ENCODE results near the gene SHISAL2A. TPM values are rescaled to one million over a fixed set of nuclear protein-coding genes. Genes with fewer than 3 reads are reported as not detected.

The SHISAL2A gene
- polyA plus RNA-seq, 1 donor from 2014 or later, result not detected

GRCh38 chr1:52660807-52661206 lies 27.8 kb downstream of the SHISAL2A start:
- H3K4me3 ChIP-seq (ENCODE audit: low read length), result peak overlapping the region; percentile 22
- TF ChIP-seq POLR2AphosphoS5 (IDR thresholded peaks at IDR 0.05) (no peak), RAD21 (conservative IDR thresholded peaks at IDR 0.05) (no peak), MXI1 (conservative IDR thresholded peaks at IDR 0.05; ENCODE audit: poor library complexity, severe bottlenecking) (no peak), EZH2 (IDR thresholded peaks at IDR 0.05; ENCODE audit: borderline replicate concordance, insufficient read depth, low read length, poor library complexity, severe bottlenecking) (no peak), CTCF (IDR thresholded peaks at IDR 0.05; ENCODE audit: poor library complexity, severe bottlenecking) (no peak), EP300 (conservative IDR thresholded peaks at IDR 0.05; ENCODE audit: poor library complexity, severe bottlenecking) (no peak), TAF1 (IDR thresholded peaks at IDR 0.05; ENCODE audit: low read depth) (no peak), REST (IDR thresholded peaks at IDR 0.05; ENCODE audit: borderline replicate concordance) (no peak), SMC3 (conservative IDR thresholded peaks at IDR 0.05; ENCODE audit: poor library complexity) (no peak)
- no peaks in the 10 kb centered on the region for H3K9me2 ChIP-seq (ENCODE audit: insufficient read depth, low read length)
- peaks cover 15% of the 10 kb centered on the region for H3F3A ChIP-seq (ENCODE audit: insufficient read depth, low read length, poor library complexity, severe bottlenecking)
- no peaks in the 10 kb centered on the region for H3K9me3 ChIP-seq (ENCODE audit: low read length)
- no peak overlapping the region for H3K4me2 ChIP-seq (ENCODE audit: low read length)
- H2AFZ ChIP-seq (ENCODE audit: low read depth, low read length), result no peak overlapping the region
- no peaks in the 10 kb centered on the region for H3K27me3 ChIP-seq (ENCODE audit: insufficient read depth, low read depth, low read length)
- H3K36me3 ChIP-seq (ENCODE audit: insufficient read depth, low read length), result no peaks in the 10 kb centered on the region
- peak overlapping the region; percentile 98 for H3K27ac ChIP-seq (ENCODE audit: low read length)
- H3K79me2 ChIP-seq (replicated peaks; ENCODE audit: insufficient read depth, low read length), result no peaks in the 10 kb centered on the region
- H3K9ac ChIP-seq (ENCODE audit: low read length), result peak overlapping the region; percentile 51
- H4K20me1 ChIP-seq (ENCODE audit: insufficient read depth), result no peaks in the 10 kb centered on the region

GRCh38 chr1:52662645-52663313 lies 29.8 kb downstream of the SHISAL2A start:
- peaks cover 15% of the 10 kb centered on the region for H3F3A ChIP-seq (ENCODE audit: insufficient read depth, low read length, poor library complexity, severe bottlenecking)
- peak overlapping the region; percentile 55 for H3K4me3 ChIP-seq (ENCODE audit: low read length)
- H3K9me2 ChIP-seq (ENCODE audit: insufficient read depth, low read length), result no peaks in the 10 kb centered on the region
- peak; percentile 94 for TF ChIP-seq REST (IDR thresholded peaks at IDR 0.05; ENCODE audit: borderline replicate concordance)
- peak; percentile 56 for TF ChIP-seq SMC3 (conservative IDR thresholded peaks at IDR 0.05; ENCODE audit: poor library complexity)
- peak; percentile 57 for TF ChIP-seq RAD21 (conservative IDR thresholded peaks at IDR 0.05)
- TF ChIP-seq MXI1 (conservative IDR thresholded peaks at IDR 0.05; ENCODE audit: poor library complexity, severe bottlenecking), result no peak
- no peak for TF ChIP-seq EZH2 (IDR thresholded peaks at IDR 0.05; ENCODE audit: borderline replicate concordance, insufficient read depth, low read length, poor library complexity, severe bottlenecking)
- no peak for TF ChIP-seq CTCF (IDR thresholded peaks at IDR 0.05; ENCODE audit: poor library complexity, severe bottlenecking)
- peak; percentile 65 for TF ChIP-seq EP300 (conservative IDR thresholded peaks at IDR 0.05; ENCODE audit: poor library complexity, severe bottlenecking)
- peak; percentile 76 for TF ChIP-seq POLR2AphosphoS5 (IDR thresholded peaks at IDR 0.05)
- no peaks in the 10 kb centered on the region for H4K20me1 ChIP-seq (ENCODE audit: insufficient read depth)
- peak overlapping the region; percentile 77 for H3K9ac ChIP-seq (ENCODE audit: low read length)
- H3K27ac ChIP-seq (ENCODE audit: low read length), result peak overlapping the region; percentile 98
- peak overlapping the region; percentile 61 for H2AFZ ChIP-seq (ENCODE audit: low read depth, low read length)
- H3K4me2 ChIP-seq (ENCODE audit: low read length), result peak overlapping the region; percentile 57
- H3K36me3 ChIP-seq (ENCODE audit: insufficient read depth, low read length), result no peaks in the 10 kb centered on the region
- no peaks in the 10 kb centered on the region for H3K79me2 ChIP-seq (replicated peaks; ENCODE audit: insufficient read depth, low read length)
- H3K27me3 ChIP-seq (ENCODE audit: insufficient read depth, low read depth, low read length), result no peaks in the 10 kb centered on the region
- H3K9me3 ChIP-seq (ENCODE audit: low read length), result no peaks in the 10 kb centered on the region
